CD8-positive, alpha-beta memory T cell (primary cell): Measurements from ENCODE around the gene SERPINA6. TPM values are rescaled to one million over a fixed set of nuclear protein-coding genes. Genes with fewer than 3 reads are reported as not detected.

Source experiments
- CTCF ChIA-PET: fragments of 350-600 bp; sonication (Branson Sonifier 250); formaldehyde crosslinking; loops from one replicate; lab custom pipeline; 2021; ENCODE audit warnings: antibody characterized with exemption; lab: Charles Lee
- POLR2A ChIA-PET: fragments of 350-600 bp; sonication (Branson Sonifier 250); formaldehyde crosslinking; loops from one replicate; lab custom pipeline; 2021; ENCODE audit warnings: antibody characterized with exemption; lab: Charles Lee
- DNase-seq, 5 donors: peaks; one replicate each; pipeline versions ENCODE4 v3.0.0 to v3.0.0-alpha.2; 2020 to 2022; ENCODE audit warnings: mixed read lengths in 1 of 5
- H3K27ac ChIP-seq: one replicate; pipeline ENCODE4 v1.7.0; 2013; ENCODE audit warnings: low read depth, mild to moderate bottlenecking, low read length, moderate library complexity
- H3K27me3 ChIP-seq: 2 replicates; pipeline ENCODE4 v1.7.0; 2013; ENCODE audit warnings: low read length, mild to moderate bottlenecking; ENCODE audit not compliant: insufficient read depth, poor library complexity, severe bottlenecking
- H3K36me3 ChIP-seq: 2 replicates; pipeline ENCODE4 v1.7.0; 2013; ENCODE audit warnings: mild to moderate bottlenecking, low read length, moderate library complexity; ENCODE audit not compliant: insufficient read depth
- H3K4me1 ChIP-seq: 2 replicates; pipeline ENCODE4 v1.7.0; 2013; ENCODE audit warnings: mild to moderate bottlenecking, low read length, moderate library complexity; ENCODE audit not compliant: insufficient read depth
- H3K4me3 ChIP-seq: 2 replicates; pipeline ENCODE4 v1.7.0; 2013; ENCODE audit warnings: mild to moderate bottlenecking, low read length
- H3K9me3 ChIP-seq: 2 replicates; pipeline ENCODE4 v1.7.0; 2013; ENCODE audit warnings: mild to moderate bottlenecking, low read length
- H3K27ac Mint-ChIP-seq, 8 donors: one replicate each; pipeline ENCODE4 v1.8.0; 2020 to 2021; ENCODE audit warnings: mixed read lengths in 8 of 8, mild to moderate bottlenecking in 6 of 8, inconsistent platforms in 3 of 8, moderate library complexity in 3 of 8
- H3K27me3 Mint-ChIP-seq, 2 donors: one replicate each; pipeline ENCODE4 v1.8.0; 2020 to 2021; ENCODE audit warnings: mixed read lengths in 2 of 2, mild to moderate bottlenecking in 1 of 2, moderate library complexity in 1 of 2
- H3K36me3 Mint-ChIP-seq, 3 donors: one replicate each; pipeline ENCODE4 v1.8.0; 2020 to 2021; ENCODE audit warnings: mixed read lengths in 3 of 3, inconsistent platforms in 1 of 3, mild to moderate bottlenecking in 1 of 3
- H3K4me1 Mint-ChIP-seq, 3 donors: one replicate each; pipeline ENCODE4 v1.8.0; 2020 to 2021; ENCODE audit warnings: mixed read lengths in 3 of 3, inconsistent platforms in 1 of 3, mild to moderate bottlenecking in 1 of 3
- H3K4me3 Mint-ChIP-seq, 7 donors: one replicate each; pipeline ENCODE4 v1.8.0; 2020 to 2021; ENCODE audit warnings: mixed read lengths in 7 of 7, mild to moderate bottlenecking in 6 of 7, moderate library complexity in 4 of 7, inconsistent platforms in 2 of 7
- H3K9me3 Mint-ChIP-seq, 5 donors: one replicate each; pipeline ENCODE4 v1.8.0; 2020 to 2022; ENCODE audit warnings: mixed read lengths in 5 of 5, mild to moderate bottlenecking in 3 of 5, moderate library complexity in 2 of 5, inconsistent platforms in 1 of 5
- polyA plus RNA-seq: library from polyadenylated mRNA; unstranded; fragments of 300-500 nt; fragmentation: Illumina TruSeq; gene quantifications from one replicate; pipeline ENCODE4 v1.2.3, GENCODE V29; 2021
- total RNA-seq, 2 experiments: library from RNA; stranded (reverse); gene quantifications; one replicate each; pipeline ENCODE4 v1.2.3, GENCODE V29; 2021

Gene SERPINA6
- total and polyA plus RNA-seq, 3 experiments from 2014 or later = not detected

- Mint-ChIP-seq H3K4me3 (no peak overlapping the region), H3K36me3 (no peaks in the 10 kb centered on the region), H3K9me3 (peaks cover 0 to 5% (median 0%) of the 10 kb centered on the region in 5 donors), H3K4me1 (no peaks in the 10 kb centered on the region), H3K27me3 (peaks cover 4 to 24% of the 10 kb centered on the region in 2 donors), H3K27ac (no peak overlapping the region)
- CTCF ChIA-PET = no interaction called here
- no peaks in the 10 kb centered on the region for H3K27me3 ChIP-seq
- no peaks in the 10 kb centered on the region for H3K36me3 ChIP-seq
- H3K9me3 ChIP-seq = no peaks in the 10 kb centered on the region
- DNase-seq = no peak
- no peaks in the 10 kb centered on the region for H3K4me1 ChIP-seq
- no peak overlapping the region for H3K27ac ChIP-seq
- POLR2A ChIA-PET = no interaction called here
- H3K4me3 ChIP-seq = no peak overlapping the region
These were observed 31.8 kb downstream of the SERPINA6 start for GRCh38 chr14:94291159-94291905.

- Mint-ChIP-seq H3K27me3 (peaks cover 4 to 13% of the 10 kb centered on the region in 2 donors), H3K9me3 (peaks cover 0 to 5% (median 0%) of the 10 kb centered on the region in 5 donors), H3K4me1 (no peaks in the 10 kb centered on the region), H3K27ac (no peak overlapping the region), H3K36me3 (no peaks in the 10 kb centered on the region), H3K4me3 (no peak overlapping the region)
- H3K4me3 ChIP-seq = no peak overlapping the region
- no peaks in the 10 kb centered on the region for H3K27me3 ChIP-seq
- H3K4me1 ChIP-seq = no peaks in the 10 kb centered on the region
- no peak overlapping the region for H3K27ac ChIP-seq
- ChIA-PET POLR2A (no interaction called here), CTCF (no interaction called here)
- no peak for DNase-seq
- no peaks in the 10 kb centered on the region for H3K36me3 ChIP-seq
- H3K9me3 ChIP-seq = no peaks in the 10 kb centered on the region
These were observed 32.9 kb downstream of the SERPINA6 start for GRCh38 chr14:94290197-94290596.

- H3K4me3 Mint-ChIP-seq = no peak overlapping the region
- Histone ChIP-seq H3K4me3 (no peak overlapping the region), H3K4me1 (no peaks in the 10 kb centered on the region), H3K27me3 (no peaks in the 10 kb centered on the region), H3K36me3 (no peaks in the 10 kb centered on the region), H3K27ac (no peak overlapping the region), H3K9me3 (no peaks in the 10 kb centered on the region)
- POLR2A ChIA-PET = no interaction called here
- CTCF ChIA-PET = no interaction called here
- no peak for DNase-seq
- H3K9me3 Mint-ChIP-seq = peaks cover 0 to 5% (median 0%) of the 10 kb centered on the region in 5 donors
- no peaks in the 10 kb centered on the region for H3K4me1 Mint-ChIP-seq
- H3K27ac Mint-ChIP-seq = no peak overlapping the region
- H3K36me3 Mint-ChIP-seq = no peaks in the 10 kb centered on the region
- peaks cover 4 to 10% of the 10 kb centered on the region in 2 donors for H3K27me3 Mint-ChIP-seq
These were observed 34.3 kb downstream of the SERPINA6 start for GRCh38 chr14:94288610-94289465.

- DNase-seq = no peak
- Histone ChIP-seq H3K27ac (no peak overlapping the region), H3K36me3 (no peaks in the 10 kb centered on the region), H3K27me3 (no peaks in the 10 kb centered on the region), H3K4me1 (no peaks in the 10 kb centered on the region), H3K4me3 (no peak overlapping the region), H3K9me3 (no peaks in the 10 kb centered on the region)
- ChIA-PET CTCF (no interaction called here), POLR2A (no interaction called here)
- no peaks in the 10 kb centered on the region for H3K4me1 Mint-ChIP-seq
- H3K36me3 Mint-ChIP-seq = no peaks in the 10 kb centered on the region
- no peak overlapping the region for H3K27ac Mint-ChIP-seq
- H3K9me3 Mint-ChIP-seq = peaks cover 0 to 2% (median 0%) of the 10 kb centered on the region in 5 donors
- H3K4me3 Mint-ChIP-seq = no peak overlapping the region
- peaks cover 4 to 8% of the 10 kb centered on the region in 2 donors for H3K27me3 Mint-ChIP-seq
These were observed 38.0 kb downstream of the SERPINA6 start for GRCh38 chr14:94285158-94285557.

GRCh38 chr14:94284221-94284620, 38.9 kb downstream of the SERPINA6 start:
- no peaks in the 10 kb centered on the region for H3K4me1 ChIP-seq
- peaks cover 0 to 2% (median 0%) of the 10 kb centered on the region in 5 donors for H3K9me3 Mint-ChIP-seq

GRCh38 chr14:94282991-94283723, 40.0 kb downstream of the SERPINA6 start:
- Mint-ChIP-seq H3K36me3 (no peaks in the 10 kb centered on the region), H3K4me1 (no peaks in the 10 kb centered on the region), H3K27ac (no peak overlapping the region), H3K9me3 (no peaks in the 10 kb centered on the region), H3K4me3 (no peak overlapping the region), H3K27me3 (peaks cover 1 to 7% of the 10 kb centered on the region in 2 donors)
- no peaks in the 10 kb centered on the region for H3K27me3 ChIP-seq
- no peak overlapping the region for H3K27ac ChIP-seq
- ChIA-PET POLR2A (no interaction called here), CTCF (no interaction called here)
- H3K9me3 ChIP-seq = no peaks in the 10 kb centered on the region
- no peaks in the 10 kb centered on the region for H3K4me1 ChIP-seq
- no peak for DNase-seq
- H3K4me3 ChIP-seq = no peak overlapping the region
- no peaks in the 10 kb centered on the region for H3K36me3 ChIP-seq

More at GRCh38 chr14:94284221-94284620, 38.9 kb downstream of the SERPINA6 start:
- Mint-ChIP-seq H3K4me3 (no peak overlapping the region), H3K4me1 (no peaks in the 10 kb centered on the region), H3K27ac (no peak overlapping the region), H3K27me3 (peaks cover 4 to 7% of the 10 kb centered on the region in 2 donors), H3K36me3 (no peaks in the 10 kb centered on the region)
- CTCF ChIA-PET = no interaction called here
- Histone ChIP-seq H3K27me3 (no peaks in the 10 kb centered on the region), H3K36me3 (no peaks in the 10 kb centered on the region), H3K27ac (no peak overlapping the region), H3K9me3 (no peaks in the 10 kb centered on the region), H3K4me3 (no peak overlapping the region)
- POLR2A ChIA-PET = no interaction called here
- DNase-seq = no peak

- H3K27me3 Mint-ChIP-seq = peaks cover 4 to 11% of the 10 kb centered on the region in 2 donors
- no peaks in the 10 kb centered on the region for H3K36me3 ChIP-seq
- no peak overlapping the region for H3K27ac ChIP-seq
- no peaks in the 10 kb centered on the region for H3K4me1 Mint-ChIP-seq
- no peak overlapping the region for H3K27ac Mint-ChIP-seq
- CTCF ChIA-PET = no interaction called here
- no peak overlapping the region for H3K4me3 Mint-ChIP-seq
- H3K4me3 ChIP-seq = no peak overlapping the region
- no peaks in the 10 kb centered on the region for H3K36me3 Mint-ChIP-seq
- POLR2A ChIA-PET = no interaction called here
- no peaks in the 10 kb centered on the region for H3K4me1 ChIP-seq
- no peaks in the 10 kb centered on the region for H3K9me3 Mint-ChIP-seq
- no peaks in the 10 kb centered on the region for H3K9me3 ChIP-seq
- no peaks in the 10 kb centered on the region for H3K27me3 ChIP-seq
- no peak for DNase-seq
These were observed 44.4 kb downstream of the SERPINA6 start for GRCh38 chr14:94278731-94279130.
